K562 (cell line): ENCODE measurements around the gene PON1. TPM values are rescaled to one million over a fixed set of nuclear protein-coding genes. Genes with fewer than 3 reads are reported as not detected.

Experiments
- ARID1B ChIP-seq: fragments of 450-650 bp; IDR thresholded peaks from 2 replicates; pipeline ENCODE4 v1.6.1; 2016; ENCODE audit warnings: antibody characterized with exemption, mild to moderate bottlenecking, inconsistent platforms
- CBFA2T3 ChIP-seq: fragments of 450-650 bp; IDR thresholded peaks from 2 replicates; pipeline ENCODE4 v1.6.1; 2017
- CBX8 ChIP-seq: fragments of 200-600 bp; sonication (generic); IDR thresholded peaks from 2 replicates; pipeline ENCODE4 v1.6.1; 2012; ENCODE audit warnings: borderline replicate concordance, mixed run types, low read depth, mild to moderate bottlenecking, moderate library complexity, mixed read lengths, low read length, control low read depth, inconsistent platforms; ENCODE audit not compliant: poor library complexity, severe bottlenecking; ENCODE audit errors: extremely low read depth
- COPS2 ChIP-seq: fragments of 450-650 bp; conservative IDR thresholded peaks from 2 replicates; pipeline ENCODE4 v1.6.1; 2016; ENCODE audit warnings: mild to moderate bottlenecking, moderate library complexity
- EGR1 ChIP-seq: fragments of 450-650 bp; conservative IDR thresholded peaks from 2 replicates; pipeline ENCODE4 v1.6.1; 2017; ENCODE audit warnings: mild to moderate bottlenecking
- FOXJ3 ChIP-seq: sonication (generic); formaldehyde crosslinking; IDR thresholded peaks from 2 replicates; pipeline ENCODE4 v1.4.0; 2020; ENCODE audit warnings: mild to moderate bottlenecking, missing genetic modification reagents
- HDAC6 ChIP-seq: IDR thresholded peaks from 2 replicates; pipeline ENCODE4 v1.6.1; 2012; ENCODE audit warnings: low read depth, mild to moderate bottlenecking, control low read depth, inconsistent platforms, low read length, moderate library complexity
- KDM1A ChIP-seq, 2 experiments: fragments of 450-650 bp; IDR thresholded peaks; 2 replicates each; pipeline ENCODE4 v1.6.1; 2016; ENCODE audit warnings: mild to moderate bottlenecking in 2 of 2
- MTA1 ChIP-seq: fragments of 450-650 bp; IDR thresholded peaks from 2 replicates; pipeline ENCODE4 v1.6.1; 2017; ENCODE audit warnings: borderline replicate concordance
- MTF1 ChIP-seq: fragments of 250-450 bp; sonication (Bioruptor Pico); IDR thresholded peaks from 2 replicates; pipeline ENCODE4 v1.9.0; 2021; ENCODE audit warnings: moderate library complexity, mild to moderate bottlenecking, inconsistent platforms, borderline replicate concordance
- POLR2AphosphoS2 ChIP-seq: IDR thresholded peaks from 2 replicates; pipeline ENCODE4 v1.6.1; 2012; ENCODE audit warnings: low read length, improper control_type of control experiment
- RAD51 ChIP-seq: fragments of 450-650 bp; IDR thresholded peaks from 2 replicates; pipeline ENCODE4 v1.7.1; 2016; ENCODE audit warnings: low read depth, mild to moderate bottlenecking, borderline replicate concordance
- STAT5B ChIP-seq: fragments of 250-450 bp; sonication (Bioruptor Pico); IDR thresholded peaks from 2 replicates; pipeline ENCODE4 v1.8.0; 2021; ENCODE audit warnings: mild to moderate bottlenecking, inconsistent platforms
- TFAM ChIP-seq: fragments of 250-450 bp; sonication (Bioruptor Pico); conservative IDR thresholded peaks from 2 replicates; pipeline ENCODE4 v1.5.0; 2021; ENCODE audit warnings: mild to moderate bottlenecking, moderate library complexity
- TRIM25 ChIP-seq: fragments of 450-650 bp; IDR thresholded peaks from 2 replicates; pipeline ENCODE4 v1.7.0; 2016; ENCODE audit warnings: borderline replicate concordance
- ZFP30 ChIP-seq: fragments of 250-450 bp; sonication (Bioruptor Pico); IDR thresholded peaks from 2 replicates; pipeline ENCODE4 v1.8.0; 2022; ENCODE audit warnings: moderate library complexity, mild to moderate bottlenecking, inconsistent platforms, borderline replicate concordance
- ZFX ChIP-seq: sonication (generic); formaldehyde crosslinking; IDR thresholded peaks from 2 replicates; pipeline ENCODE4 v1.8.0; 2022; ENCODE audit warnings: mild to moderate bottlenecking, missing genetic modification reagents, moderate library complexity
- ZNF143 ChIP-seq: sonication (generic); formaldehyde crosslinking; IDR thresholded peaks from 2 replicates; pipeline ENCODE4 v1.9.0; 2022; ENCODE audit warnings: mild to moderate bottlenecking, missing genetic modification reagents
- ZNF668 ChIP-seq: fragments of 250-450 bp; sonication (Bioruptor Pico); IDR thresholded peaks from 2 replicates; pipeline ENCODE4 v1.8.0; 2022; ENCODE audit warnings: mild to moderate bottlenecking, inconsistent platforms
- polyA plus RNA-seq, 8 experiments: library from polyadenylated mRNA; depleted of rRNA in 4 of 8; stranded (reverse) in 5 of 8; unstranded in 3 of 8; fragments of >200 nt; fragmentation: Nextera tagmentation in 2 of 8; fragmentation: Illumina TruSeq in 1 of 8; extraction: Ambion mirVana in 2 of 8; extraction: Trizol in 1 of 8; gene quantifications; 2 replicates each; pipeline versions ENCODE4 v1.2.1 to v1.2.3, GENCODE V29; 2011 to 2014; ENCODE audit warnings: inconsistent platforms in 1 of 8, missing spikeins in 1 of 8
- total RNA-seq, 7 experiments: library from RNA; depleted of rRNA in 6 of 7; stranded (reverse); fragments of >200 nt in 6 of 7; fragmentation: Illumina TruSeq in 2 of 7; extraction: Trizol in 2 of 7; gene quantifications; 2 replicates each; pipeline versions ENCODE4 v1.2.1 to v1.2.3, GENCODE V29; 2011 to 2021; ENCODE audit warnings: low replicate concordance in 1 of 7
- TF ChIP-seq, protein P1 (sequence below): fragments of 200-800 bp; sonication (Bioruptor generic); IDR thresholded peaks from 2 replicates; pipeline ENCODE4 v1.6.1; 2017; ENCODE audit warnings: missing genetic modification characterization, missing compliant biosample characterization
- TF ChIP-seq, protein P2 (sequence below): sonication (generic); formaldehyde crosslinking; IDR thresholded peaks from 2 replicates; pipeline ENCODE4 v1.8.1; 2022; ENCODE audit warnings: missing genetic modification reagents
- TF ChIP-seq, protein P3 (sequence below): sonication (generic); formaldehyde crosslinking; IDR thresholded peaks from 2 replicates; pipeline ENCODE4 v1.4.0; 2020; ENCODE audit warnings: mild to moderate bottlenecking, missing genetic modification reagents
- TF ChIP-seq, protein P4 (sequence below): fragments of 250-450 bp; sonication (Bioruptor Pico); IDR thresholded peaks from 2 replicates; pipeline ENCODE4 v1.4.0; 2020; ENCODE audit warnings: mild to moderate bottlenecking, moderate library complexity

PON1 gene
- total and polyA plus RNA-seq, 9 of the 15 experiments (the other 6 are each of a cell fraction or from before 2014, with no cell fraction given): not detected

GRCh38 chr7:95317546-95317945 is 6.8 kb downstream of the PON1 start (continued):
- TF ChIP-seq, protein P1, sequence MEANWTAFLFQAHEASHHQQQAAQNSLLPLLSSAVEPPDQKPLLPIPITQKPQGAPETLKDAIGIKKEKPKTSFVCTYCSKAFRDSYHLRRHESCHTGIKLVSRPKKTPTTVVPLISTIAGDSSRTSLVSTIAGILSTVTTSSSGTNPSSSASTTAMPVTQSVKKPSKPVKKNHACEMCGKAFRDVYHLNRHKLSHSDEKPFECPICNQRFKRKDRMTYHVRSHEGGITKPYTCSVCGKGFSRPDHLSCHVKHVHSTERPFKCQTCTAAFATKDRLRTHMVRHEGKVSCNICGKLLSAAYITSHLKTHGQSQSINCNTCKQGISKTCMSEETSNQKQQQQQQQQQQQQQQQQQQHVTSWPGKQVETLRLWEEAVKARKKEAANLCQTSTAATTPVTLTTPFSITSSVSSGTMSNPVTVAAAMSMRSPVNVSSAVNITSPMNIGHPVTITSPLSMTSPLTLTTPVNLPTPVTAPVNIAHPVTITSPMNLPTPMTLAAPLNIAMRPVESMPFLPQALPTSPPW (CRISPR knock-in tag): no peak
- TF ChIP-seq, protein P2, sequence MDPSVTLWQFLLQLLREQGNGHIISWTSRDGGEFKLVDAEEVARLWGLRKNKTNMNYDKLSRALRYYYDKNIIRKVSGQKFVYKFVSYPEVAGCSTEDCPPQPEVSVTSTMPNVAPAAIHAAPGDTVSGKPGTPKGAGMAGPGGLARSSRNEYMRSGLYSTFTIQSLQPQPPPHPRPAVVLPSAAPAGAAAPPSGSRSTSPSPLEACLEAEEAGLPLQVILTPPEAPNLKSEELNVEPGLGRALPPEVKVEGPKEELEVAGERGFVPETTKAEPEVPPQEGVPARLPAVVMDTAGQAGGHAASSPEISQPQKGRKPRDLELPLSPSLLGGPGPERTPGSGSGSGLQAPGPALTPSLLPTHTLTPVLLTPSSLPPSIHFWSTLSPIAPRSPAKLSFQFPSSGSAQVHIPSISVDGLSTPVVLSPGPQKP (CRISPR knock-in tag): no peak
- TF ChIP-seq ZFX (CRISPR knock-in tag): no peak
- peak; percentile 39; the same call in 1 of the 2 replicates for TF ChIP-seq ARID1B
- no peak for TF ChIP-seq FOXJ3 (CRISPR knock-in tag)
- TF ChIP-seq EGR1: no peak
- no peak for TF ChIP-seq ZNF668
- no peak for TF ChIP-seq ZNF143 (CRISPR knock-in tag)
- no peak for TF ChIP-seq KDM1A (IDR thresholded peaks at IDR 0.05)
- TF ChIP-seq MTF1 (CRISPR knock-in tag): no peak
- TF ChIP-seq ZFP30 (CRISPR knock-in tag): no peak
- no peak for TF ChIP-seq COPS2
- no peak for TF ChIP-seq MTA1
- no peak for TF ChIP-seq TFAM (CRISPR knock-in tag)
- TF ChIP-seq, protein P3, sequence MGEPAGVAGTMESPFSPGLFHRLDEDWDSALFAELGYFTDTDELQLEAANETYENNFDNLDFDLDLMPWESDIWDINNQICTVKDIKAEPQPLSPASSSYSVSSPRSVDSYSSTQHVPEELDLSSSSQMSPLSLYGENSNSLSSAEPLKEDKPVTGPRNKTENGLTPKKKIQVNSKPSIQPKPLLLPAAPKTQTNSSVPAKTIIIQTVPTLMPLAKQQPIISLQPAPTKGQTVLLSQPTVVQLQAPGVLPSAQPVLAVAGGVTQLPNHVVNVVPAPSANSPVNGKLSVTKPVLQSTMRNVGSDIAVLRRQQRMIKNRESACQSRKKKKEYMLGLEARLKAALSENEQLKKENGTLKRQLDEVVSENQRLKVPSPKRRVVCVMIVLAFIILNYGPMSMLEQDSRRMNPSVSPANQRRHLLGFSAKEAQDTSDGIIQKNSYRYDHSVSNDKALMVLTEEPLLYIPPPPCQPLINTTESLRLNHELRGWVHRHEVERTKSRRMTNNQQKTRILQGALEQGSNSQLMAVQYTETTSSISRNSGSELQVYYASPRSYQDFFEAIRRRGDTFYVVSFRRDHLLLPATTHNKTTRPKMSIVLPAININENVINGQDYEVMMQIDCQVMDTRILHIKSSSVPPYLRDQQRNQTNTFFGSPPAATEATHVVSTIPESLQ (CRISPR knock-in tag): no peak
- TF ChIP-seq STAT5B: no peak
- no peak for TF ChIP-seq TRIM25
- no peak for TF ChIP-seq RAD51
- TF ChIP-seq, protein P4, sequence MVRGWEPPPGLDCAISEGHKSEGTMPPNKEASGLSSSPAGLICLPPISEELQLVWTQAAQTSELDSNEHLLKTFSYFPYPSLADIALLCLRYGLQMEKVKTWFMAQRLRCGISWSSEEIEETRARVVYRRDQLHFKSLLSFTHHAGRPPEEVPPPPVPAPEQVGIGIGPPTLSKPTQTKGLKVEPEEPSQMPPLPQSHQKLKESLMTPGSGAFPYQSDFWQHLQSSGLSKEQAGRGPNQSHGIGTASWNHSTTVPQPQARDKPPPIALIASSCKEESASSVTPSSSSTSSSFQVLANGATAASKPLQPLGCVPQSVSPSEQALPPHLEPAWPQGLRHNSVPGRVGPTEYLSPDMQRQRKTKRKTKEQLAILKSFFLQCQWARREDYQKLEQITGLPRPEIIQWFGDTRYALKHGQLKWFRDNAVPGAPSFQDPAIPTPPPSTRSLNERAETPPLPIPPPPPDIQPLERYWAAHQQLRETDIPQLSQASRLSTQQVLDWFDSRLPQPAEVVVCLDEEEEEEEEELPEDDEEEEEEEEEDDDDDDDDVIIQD (CRISPR knock-in tag): no peak
- TF ChIP-seq HDAC6: no peak
- no peak for TF ChIP-seq CBX8
- TF ChIP-seq CBFA2T3: peak; percentile 45
- TF ChIP-seq POLR2AphosphoS2: no peak
